ENCODE data around the gene PASD1.
"Not testable (repeated sequence)": the region's sequence is repeated elsewhere in the genome, so short reads cannot be mapped to it uniquely, and the experiment has no call there.

PASD1 gene

GRCh38 chrX:151609222-151609621 lies 45.7 kb downstream of the PASD1 start:
- no peak for DNase-seq (ENCODE audit: low read depth in 4 of 4, low spot score in 1 of 4)

DNA sequence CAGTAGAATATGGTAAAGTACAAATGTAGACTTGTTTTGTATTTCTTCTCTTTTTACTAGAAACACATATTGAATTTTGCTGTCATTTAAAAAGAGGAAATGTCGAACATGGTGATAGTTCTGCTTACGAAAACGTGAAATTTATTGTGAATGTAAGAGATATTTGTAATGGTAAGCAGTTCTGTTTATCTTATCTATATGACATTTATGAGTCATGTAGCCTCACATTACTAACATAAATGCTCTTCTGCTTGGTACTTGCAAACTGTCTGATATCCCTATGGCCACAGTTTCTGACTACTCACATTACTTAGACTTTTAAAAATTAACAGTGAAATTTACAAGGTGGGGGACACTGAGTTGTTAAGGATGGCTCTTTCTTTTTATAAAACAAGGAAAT lies 57.9 kb downstream of the PASD1 start:
- no peak for DNase-seq (ENCODE audit: low read depth in 4 of 4, low spot score in 1 of 4)

DNA sequence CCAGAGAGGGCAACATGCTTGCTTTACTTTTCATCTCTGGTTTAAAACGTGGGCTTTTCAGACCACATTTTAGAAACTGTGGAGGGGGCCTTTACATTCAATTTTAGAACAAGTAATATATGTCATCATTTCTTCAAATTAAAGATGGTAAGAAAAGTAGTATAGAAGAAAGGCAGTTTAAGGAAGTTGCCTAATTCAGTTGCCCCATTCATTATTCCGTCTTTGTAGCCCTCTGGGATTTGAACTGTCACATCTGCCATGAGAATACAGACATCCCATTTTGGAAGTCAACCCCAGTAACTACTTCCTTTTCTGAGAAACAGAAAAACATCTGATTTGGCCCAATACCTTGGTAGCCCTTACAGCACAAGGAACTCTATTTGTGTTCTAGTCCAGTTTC lies 61.2 kb downstream of the PASD1 start:
- DNase-seq (ENCODE audit: low read depth in 4 of 4, low spot score in 1 of 4) = no peak

DNA sequence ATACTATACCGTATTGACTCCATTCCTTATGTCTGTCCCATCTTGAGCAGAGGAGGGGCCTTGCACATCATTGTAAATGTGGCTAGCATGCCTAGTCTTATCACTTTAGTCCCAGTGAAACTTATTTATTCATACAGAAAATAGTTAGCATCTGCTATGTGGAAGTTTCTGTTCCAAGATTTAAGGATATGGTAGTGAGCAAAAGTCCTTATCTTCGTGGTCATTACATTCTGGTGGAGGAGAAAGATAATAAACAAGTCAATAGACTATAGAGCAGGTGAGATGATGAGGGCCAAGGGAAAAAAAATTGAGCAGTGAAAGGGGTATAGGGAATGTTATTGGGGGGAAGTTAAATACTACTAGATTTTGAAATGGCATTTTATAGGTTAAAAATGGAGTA lies 68.3 kb downstream of the PASD1 start:
- no peak for DNase-seq (ENCODE audit: low read depth in 4 of 4, low spot score in 1 of 4)

DNA sequence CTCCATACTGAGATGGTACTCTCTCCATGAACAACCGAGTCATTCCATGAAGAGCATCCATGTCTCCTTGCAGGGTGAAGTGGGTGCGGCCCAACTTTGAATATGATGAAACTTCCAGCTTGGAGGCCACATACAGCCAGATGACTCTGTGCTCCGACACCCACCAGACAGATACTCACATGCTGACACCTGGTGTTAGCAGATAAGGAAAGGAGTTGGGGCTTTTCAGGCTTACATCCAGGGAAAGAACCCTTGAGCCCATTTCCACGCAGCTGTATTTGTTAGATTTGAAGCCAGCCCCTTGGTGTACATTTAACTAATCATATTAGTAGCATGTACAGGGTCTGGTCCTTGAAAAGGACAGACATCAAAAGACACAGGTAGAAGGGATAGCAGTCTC lies 69.7 kb downstream of the PASD1 start:
- DNase-seq (ENCODE audit: low read depth in 4 of 4, low spot score in 1 of 4) = no peak

DNA sequence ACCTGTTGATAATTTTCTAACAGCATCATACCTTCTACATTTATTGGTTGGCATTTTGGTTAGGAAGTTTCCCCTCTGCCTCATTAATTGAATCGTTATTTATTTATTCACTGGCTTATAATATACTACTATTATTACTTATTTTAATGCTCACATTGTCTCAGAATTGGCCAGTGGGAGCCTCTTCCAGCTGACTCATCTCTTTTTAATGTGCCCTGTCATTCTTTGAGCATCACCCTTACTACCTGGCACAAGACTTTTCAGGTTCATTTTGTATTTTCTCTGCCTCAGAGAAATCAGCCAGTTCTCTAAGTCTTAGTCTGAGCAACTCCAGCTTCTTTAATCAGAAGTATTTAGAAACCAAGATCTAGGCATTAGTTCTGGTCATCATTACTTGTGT lies 71.5 kb downstream of the PASD1 start:
- no peak for DNase-seq (ENCODE audit: low read depth in 4 of 4, low spot score in 1 of 4)

GRCh38 chrX:151641564-151641963 lies 78.1 kb downstream of the PASD1 start:
- no peak for DNase-seq (ENCODE audit: low read depth in 4 of 4, low spot score in 1 of 4)

DNA sequence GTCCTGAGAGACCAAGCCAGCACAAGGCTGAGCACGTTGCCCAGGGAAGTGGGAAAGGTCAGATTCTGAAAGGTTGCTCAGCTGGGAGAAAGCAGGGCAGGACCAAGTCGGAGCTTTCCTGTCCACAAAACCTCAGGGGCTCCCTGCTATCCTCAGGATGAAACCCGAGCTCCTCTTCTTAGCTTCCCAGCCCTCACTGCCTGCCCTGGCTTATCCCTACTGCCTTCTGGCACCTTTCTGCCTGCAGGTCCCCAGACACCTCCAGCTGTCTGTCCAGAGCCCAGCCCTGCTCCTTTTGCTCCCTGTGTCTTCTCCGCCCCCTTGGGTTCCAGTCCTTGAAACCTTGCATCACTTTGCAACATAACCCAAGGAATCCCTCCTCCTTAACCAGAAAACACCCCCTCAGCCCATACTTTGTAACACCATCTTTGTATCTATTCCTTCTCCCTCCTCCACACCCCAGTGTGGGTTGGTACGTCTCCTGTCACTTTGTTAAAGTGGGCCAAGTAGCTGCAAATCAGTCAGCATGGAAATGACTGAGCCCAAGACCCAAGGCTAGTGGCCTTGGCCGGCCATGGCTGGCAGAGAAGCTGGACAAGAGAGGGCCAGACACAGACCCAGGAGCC lies 111.8 kb downstream of the PASD1 start:
- no peak for DNase-seq (ENCODE audit: low read depth in 4 of 4, low spot score in 1 of 4)

DNA sequence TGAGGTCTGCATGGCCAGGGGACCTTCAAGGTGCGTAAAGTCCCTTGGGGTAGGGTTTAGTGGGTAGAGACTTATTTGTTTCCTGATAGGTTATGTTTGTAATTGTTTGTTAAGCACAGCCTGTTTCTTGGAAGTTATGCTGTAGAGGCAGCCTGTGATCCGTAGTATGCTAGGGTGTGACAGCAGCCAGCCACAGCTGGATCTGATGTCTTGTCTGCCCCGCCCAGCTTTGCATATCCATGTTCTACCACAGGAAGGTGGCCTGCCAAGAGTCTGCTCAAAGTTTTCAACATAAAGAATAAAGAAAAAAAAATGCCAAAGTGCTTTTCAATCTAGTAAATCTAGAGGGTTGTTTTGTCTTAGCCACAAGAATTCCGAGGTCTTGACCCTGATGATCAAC lies 112.7 kb downstream of the PASD1 start:
- no peak for DNase-seq (ENCODE audit: low read depth in 4 of 4, low spot score in 1 of 4)

DNA sequence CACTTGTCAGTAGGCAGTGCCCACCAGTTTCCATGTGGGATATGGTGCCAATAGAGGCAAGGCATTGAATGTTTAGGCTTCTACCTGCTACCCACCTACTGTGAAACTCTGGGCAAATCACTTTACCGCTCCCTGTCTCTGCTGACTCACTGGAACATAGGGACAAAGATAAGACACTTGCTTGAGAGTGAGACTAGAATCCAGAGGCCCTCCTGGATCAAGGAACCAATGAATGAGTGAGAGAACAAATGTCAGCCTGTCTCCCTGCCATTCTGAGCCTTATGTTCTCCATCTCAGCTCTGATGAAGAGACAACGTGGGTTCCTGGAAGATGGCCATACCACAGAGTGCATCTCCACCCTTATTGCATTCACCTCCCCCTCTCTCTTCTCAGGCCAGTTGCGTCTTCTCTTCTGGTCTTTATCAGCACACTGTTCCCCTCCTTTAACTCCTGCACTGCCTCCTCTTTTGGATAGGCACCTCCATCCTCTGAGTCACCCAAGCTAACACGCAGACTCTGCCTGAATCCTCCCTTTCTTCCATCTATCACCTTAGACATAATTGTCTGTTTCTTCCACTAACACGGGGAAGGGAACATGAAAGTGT lies 116.4 kb downstream of the PASD1 start:
- DNase-seq (ENCODE audit: low read depth in 4 of 4, low spot score in 1 of 4) = no peak

DNA sequence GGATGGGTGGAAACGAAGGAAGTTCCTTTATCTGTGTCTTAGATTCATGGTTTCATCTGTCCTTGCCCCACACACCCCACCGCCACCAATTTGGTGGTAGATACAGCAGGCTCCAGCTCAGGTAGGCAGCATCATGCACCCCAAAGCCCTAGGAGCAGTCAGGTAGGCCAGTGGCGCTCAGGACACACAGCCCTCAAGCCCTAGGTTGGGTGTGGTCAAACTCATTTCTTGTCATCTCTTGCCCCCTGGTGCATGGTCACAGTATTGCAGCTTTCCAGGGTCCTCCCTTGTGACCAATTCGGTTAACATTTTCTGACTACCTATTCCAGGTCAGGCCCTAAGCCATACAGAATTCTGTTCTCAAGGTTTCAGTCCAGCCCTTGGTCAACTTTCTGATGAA lies 117.3 kb downstream of the PASD1 start:
- peak; percentile 24 to 43 (median 29) for DNase-seq (ENCODE audit: low read depth in 4 of 4, low spot score in 1 of 4)

- DNase-seq (ENCODE audit: low read depth in 4 of 4, low spot score in 1 of 4) = no peak
Observed at GRCh38 chrX:151687635-151688034, 124.2 kb downstream of the PASD1 start.

- DNase-seq (ENCODE audit: low read depth in 4 of 4, low spot score in 1 of 4) = no peak
Observed at GRCh38 chrX:151688695-151689094, 125.2 kb downstream of the PASD1 start.

GRCh38 chrX:151692825-151693224 lies 129.3 kb downstream of the PASD1 start:
- no peak for DNase-seq (ENCODE audit: low read depth in 4 of 4, low spot score in 1 of 4)

GRCh38 chrX:151694121-151694520 lies 130.6 kb downstream of the PASD1 start:
- no peak for DNase-seq (ENCODE audit: low read depth in 4 of 4, low spot score in 1 of 4)

DNA sequence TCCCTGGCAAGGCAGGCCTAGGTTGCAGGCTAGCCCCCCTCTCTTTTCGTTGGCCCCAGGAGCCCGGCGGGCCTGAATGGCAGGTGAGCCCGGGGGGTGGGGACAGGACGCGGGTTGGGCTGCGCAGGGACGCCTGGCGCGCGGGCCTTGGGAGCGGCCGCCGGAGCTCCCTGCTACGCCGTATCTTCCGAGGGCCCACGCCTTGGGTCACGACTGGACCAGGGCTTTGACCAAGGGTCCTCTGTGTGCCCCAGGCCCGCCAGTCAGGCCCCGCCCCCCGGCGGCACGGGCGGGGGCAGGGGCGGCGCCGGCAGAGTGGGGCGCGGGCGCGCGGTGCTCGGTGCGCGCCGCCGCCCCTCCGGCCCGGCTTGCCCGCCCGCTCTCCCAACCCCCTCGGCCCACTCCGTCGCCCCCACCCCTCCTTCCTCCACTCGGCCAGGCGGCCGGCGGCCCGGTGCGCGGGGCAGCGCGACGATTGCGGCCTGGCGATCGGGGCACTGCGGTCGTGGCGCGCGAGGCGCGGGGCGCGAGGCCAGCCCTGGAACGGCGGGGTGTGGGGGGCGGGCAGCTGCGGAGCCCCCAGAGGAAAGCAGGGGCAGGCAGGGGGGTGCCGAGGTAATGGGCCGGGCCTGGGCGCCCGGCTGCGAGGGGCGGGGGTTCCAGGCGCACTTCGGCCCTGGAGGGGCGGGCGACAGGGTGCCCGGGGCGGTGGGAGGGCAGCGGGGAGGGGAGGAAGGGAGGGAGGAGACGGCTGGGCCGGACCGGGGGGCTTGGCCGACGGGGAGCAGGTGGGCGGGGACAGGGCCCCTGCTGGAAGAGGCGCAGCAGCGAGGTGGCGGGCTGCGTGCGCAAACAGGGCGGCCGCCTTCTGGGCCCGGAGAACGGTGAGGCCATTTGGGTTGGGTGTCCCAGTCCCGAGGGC lies 131.4 kb downstream of the PASD1 start, which contains the start of gene PRRG3:
Gene PRRG3, plus strand, starts transcription at position 798 of the 922 bp plus-strand sequence. CDS start 3,357 bp downstream, outside the sequence.
- no peak for DNase-seq (ENCODE audit: low read depth in 4 of 4, low spot score in 1 of 4)

DNA sequence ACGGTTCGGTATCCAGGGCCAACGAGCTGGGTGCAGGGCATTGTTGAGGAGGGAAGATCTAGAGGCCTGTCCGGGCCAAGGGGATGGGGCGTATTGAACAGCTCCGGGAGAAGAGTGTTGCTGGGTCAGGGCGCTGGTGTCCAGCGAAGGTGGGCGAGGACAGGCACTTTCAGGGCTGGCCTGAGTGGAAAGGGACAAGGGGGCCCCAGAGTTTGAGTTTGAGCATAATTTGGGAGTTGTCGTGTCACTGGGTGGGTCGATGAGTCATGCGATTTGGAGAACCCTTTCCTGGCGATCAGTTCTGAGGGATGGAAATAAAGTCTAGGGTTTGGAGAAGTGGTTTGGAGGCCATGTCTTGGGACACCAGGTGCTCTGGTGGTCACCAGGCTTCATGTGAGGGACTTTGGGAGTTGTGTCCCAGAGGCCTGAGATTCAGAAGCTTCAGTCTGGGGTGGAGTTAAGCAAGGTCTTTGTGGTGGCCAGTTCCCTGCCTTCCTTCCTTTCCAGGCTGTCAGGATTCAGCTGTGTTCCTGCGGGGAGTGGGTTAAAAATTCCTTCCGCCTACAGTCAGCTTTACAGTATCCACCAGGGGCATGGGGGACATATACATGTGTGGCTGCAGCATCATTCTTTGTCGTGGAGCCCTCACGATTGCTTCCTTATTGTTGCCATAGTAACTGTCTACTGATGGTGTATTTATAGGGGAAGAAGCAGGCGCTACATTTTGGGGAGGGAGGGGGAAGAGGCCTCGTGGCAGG lies 132.3 kb downstream of the PASD1 start:
- no peak for DNase-seq (ENCODE audit: low read depth in 4 of 4, low spot score in 1 of 4)

DNA sequence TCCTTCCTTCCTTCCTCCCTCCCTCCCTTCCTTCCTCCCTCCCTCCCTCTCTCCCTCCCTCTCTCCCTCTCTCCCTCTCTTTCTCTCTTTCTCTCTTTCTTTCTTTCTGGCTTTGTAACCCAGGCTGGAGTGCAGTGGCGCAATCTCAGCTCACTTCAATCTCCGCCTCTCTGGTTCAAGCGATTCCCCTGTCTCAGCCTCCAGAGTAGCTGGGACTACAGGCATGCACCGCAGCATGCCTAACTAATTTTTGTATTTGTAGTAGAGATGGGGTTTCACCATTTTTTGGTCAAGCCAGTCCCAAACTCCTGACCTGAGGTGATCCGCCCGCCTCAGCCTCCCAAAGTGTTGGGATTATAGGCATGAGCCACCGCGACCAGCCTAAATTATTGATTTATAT lies 133.6 kb downstream of the PASD1 start:
- not testable (repeated sequence) for DNase-seq (ENCODE audit: low read depth in 4 of 4, low spot score in 1 of 4)

DNA sequence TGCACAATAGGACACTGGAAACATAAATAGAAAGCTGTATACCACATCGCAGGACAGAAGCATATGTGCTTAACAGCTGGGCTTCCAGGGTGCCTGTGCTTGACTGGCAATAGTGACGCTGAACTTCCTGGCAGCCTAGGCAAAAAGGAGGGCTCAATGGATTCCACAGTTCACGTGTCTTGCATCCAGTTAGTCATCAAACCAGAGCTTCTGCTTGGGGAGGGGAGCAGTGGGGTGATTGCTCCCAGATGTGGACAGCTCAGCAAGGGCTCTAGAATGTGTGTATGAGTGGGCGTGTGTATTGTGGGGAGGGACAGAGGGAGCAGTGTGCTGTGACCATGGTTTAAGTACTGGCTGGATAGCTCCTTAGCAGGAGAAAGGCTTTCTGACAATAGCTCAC lies 134.0 kb downstream of the PASD1 start:
- no peak for DNase-seq (ENCODE audit: low read depth in 4 of 4, low spot score in 1 of 4)

GRCh38 chrX:151698485-151698884 lies 135.0 kb downstream of the PASD1 start:
- no peak for DNase-seq (ENCODE audit: low read depth in 4 of 4, low spot score in 1 of 4)

- DNase-seq (ENCODE audit: low read depth in 4 of 4, low spot score in 1 of 4) = no peak
Observed at GRCh38 chrX:151699746-151700145, 136.3 kb downstream of the PASD1 start.
